Measurements from ENCODE around the gene FZD8. TPM values are rescaled to one million over a fixed set of nuclear protein-coding genes. Genes with fewer than 3 reads are reported as not detected.

FZD8 gene
- total RNA-seq, 4 donors from 2014 or later, result 3.0 to 9.3 (median 4.1) TPM

DNA sequence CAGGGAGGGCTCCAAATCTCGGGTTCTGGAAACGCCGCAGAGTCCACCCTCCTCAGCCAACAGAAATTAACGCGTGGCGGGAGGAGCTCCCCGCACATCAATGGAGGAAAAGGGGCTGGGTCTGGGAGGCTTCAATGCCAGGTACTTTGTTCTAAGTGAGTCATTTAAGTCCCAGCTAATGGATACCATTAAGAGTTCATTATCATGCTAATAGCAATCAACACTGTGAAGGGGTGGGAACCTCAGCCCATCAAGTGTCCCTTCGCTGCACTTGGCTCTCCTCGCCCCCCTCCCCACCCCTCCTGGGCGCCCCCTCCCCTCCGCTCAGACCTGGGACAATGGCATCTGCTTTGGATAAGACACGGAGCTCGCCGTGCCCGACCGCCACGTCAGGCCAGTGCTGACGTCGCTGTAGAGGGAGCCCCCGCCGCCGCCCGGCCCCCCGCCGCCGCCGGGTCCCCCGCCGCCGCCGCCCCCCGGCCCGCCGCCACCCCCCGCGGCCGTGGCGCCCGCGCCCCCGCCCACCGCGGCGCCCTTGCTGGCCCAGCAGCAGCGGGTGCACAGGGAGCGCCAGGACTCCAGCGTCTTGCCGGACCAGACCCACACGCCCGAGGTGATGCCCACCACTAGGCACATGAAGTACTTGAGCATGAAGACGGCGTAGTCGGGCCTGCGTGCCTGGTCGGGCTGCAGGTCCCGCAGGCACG lies 2.9 kb downstream of the FZD8 start:
- Histone ChIP-seq H3K4me3 (peak overlapping the region in 2 of 4 donors; percentile 57 to 62), H3K9me3 (no peaks in the 10 kb centered on the region), H3K27me3 (no peaks in the 10 kb centered on the region), H3K27ac (no peak overlapping the region), H3K4me1 (peaks cover 4 to 14% of the 10 kb centered on the region in 2 donors), H3K36me3 (no peaks in the 10 kb centered on the region)
- DNase-seq (no peak), ATAC-seq (no peak)
- intact Hi-C loops (cut with DNase I; ENCODE audit: low total_unique reads) (no loop called here), in situ Hi-C loops (cut with MboI; ENCODE audit: low sequenced_read_pairs in 4 of 4) (loop anchor here (5.0 to 10.0 kb wide), 3 partner anchors 1136 to 1146 kb away; no protein-coding TSS in a partner anchor)
- TF ChIP-seq, protein P1, sequence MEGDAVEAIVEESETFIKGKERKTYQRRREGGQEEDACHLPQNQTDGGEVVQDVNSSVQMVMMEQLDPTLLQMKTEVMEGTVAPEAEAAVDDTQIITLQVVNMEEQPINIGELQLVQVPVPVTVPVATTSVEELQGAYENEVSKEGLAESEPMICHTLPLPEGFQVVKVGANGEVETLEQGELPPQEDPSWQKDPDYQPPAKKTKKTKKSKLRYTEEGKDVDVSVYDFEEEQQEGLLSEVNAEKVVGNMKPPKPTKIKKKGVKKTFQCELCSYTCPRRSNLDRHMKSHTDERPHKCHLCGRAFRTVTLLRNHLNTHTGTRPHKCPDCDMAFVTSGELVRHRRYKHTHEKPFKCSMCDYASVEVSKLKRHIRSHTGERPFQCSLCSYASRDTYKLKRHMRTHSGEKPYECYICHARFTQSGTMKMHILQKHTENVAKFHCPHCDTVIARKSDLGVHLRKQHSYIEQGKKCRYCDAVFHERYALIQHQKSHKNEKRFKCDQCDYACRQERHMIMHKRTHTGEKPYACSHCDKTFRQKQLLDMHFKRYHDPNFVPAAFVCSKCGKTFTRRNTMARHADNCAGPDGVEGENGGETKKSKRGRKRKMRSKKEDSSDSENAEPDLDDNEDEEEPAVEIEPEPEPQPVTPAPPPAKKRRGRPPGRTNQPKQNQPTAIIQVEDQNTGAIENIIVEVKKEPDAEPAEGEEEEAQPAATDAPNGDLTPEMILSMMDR (IDR thresholded peaks at IDR 0.05 in 4 of 5, conservative IDR thresholded peaks at IDR 0.05 in 1 of 5), result no peak
- no peak for TF ChIP-seq POLR2A (IDR thresholded peaks at IDR 0.05)

DNA sequence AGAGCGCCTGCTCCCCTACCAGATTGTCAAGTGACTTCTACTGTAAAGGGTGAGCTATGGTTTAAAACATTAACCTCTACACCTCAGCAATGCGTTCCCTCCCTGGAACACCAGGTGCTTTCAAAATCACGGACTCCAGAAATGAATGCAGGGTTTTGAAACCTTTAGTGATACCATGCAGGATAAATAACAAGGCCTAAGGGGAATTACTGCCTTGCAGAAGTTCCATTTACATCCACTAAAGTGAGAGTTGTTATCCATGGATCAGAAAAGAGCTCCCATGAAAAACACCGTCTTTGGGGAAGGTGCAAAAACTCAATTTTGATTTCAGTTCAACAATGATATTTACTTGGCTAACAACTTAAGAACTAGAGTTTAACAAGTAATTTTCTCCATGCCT lies 4.0 kb downstream of the FZD8 start:
- no peak for TF ChIP-seq POLR2A (IDR thresholded peaks at IDR 0.05)
- TF ChIP-seq, protein P1 (IDR thresholded peaks at IDR 0.05 in 4 of 5, conservative IDR thresholded peaks at IDR 0.05 in 1 of 5), result no peak
- no peak overlapping the region for H3K27ac ChIP-seq
- DNase-seq, result no peak
- in situ Hi-C loops (cut with MboI; ENCODE audit: low sequenced_read_pairs in 4 of 4), result loop anchor here (5.0 to 10.0 kb wide), 3 partner anchors 1137 to 1147 kb away; no protein-coding TSS in a partner anchor
- no peaks in the 10 kb centered on the region for H3K36me3 ChIP-seq
- no peak overlapping the region for H3K4me3 ChIP-seq
- H3K4me1 ChIP-seq, result peaks cover 4 to 14% of the 10 kb centered on the region in 2 donors
- intact Hi-C loops (cut with DNase I; ENCODE audit: low total_unique reads), result no loop called here
- H3K9me3 ChIP-seq, result no peaks in the 10 kb centered on the region
- no peaks in the 10 kb centered on the region for H3K27me3 ChIP-seq
- no peak for ATAC-seq

DNA sequence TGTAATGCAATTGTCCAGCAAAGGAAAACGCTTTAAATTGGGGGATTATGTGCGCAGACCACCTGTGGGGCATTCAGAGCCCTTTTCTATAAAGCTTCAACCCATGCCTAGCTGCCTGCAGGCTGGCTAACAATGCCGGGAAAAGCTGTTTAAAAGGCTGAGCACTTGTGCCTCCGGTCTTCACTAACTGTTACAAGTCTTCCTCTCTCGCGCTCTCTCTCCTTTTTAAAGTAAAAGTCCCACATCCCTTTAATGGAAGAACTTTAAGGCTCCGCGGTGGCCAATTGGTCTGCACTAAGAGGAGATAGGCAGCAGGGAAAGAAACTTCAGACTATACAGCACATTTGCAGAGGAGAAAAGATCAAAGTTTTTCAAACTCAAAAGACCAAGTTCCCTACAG lies 4.6 kb downstream of the FZD8 start:
- Histone ChIP-seq H3K4me1 (peaks cover 0 to 9% of the 10 kb centered on the region in 2 donors), H3K4me3 (no peak overlapping the region), H3K9me3 (no peaks in the 10 kb centered on the region), H3K27ac (no peak overlapping the region), H3K27me3 (no peaks in the 10 kb centered on the region), H3K36me3 (no peaks in the 10 kb centered on the region)
- TF ChIP-seq, protein P1 (IDR thresholded peaks at IDR 0.05 in 4 of 5, conservative IDR thresholded peaks at IDR 0.05 in 1 of 5), result no peak
- TF ChIP-seq POLR2A (IDR thresholded peaks at IDR 0.05), result no peak
- no peak for ATAC-seq
- DNase-seq, result no peak
- intact Hi-C loops (cut with DNase I; ENCODE audit: low total_unique reads), result no loop called here
- in situ Hi-C loops (cut with MboI; ENCODE audit: low sequenced_read_pairs in 4 of 4), result loop anchor here (5.0 to 10.0 kb wide), 3 partner anchors 1137 to 1147 kb away; no protein-coding TSS in a partner anchor

GRCh38 chr10:35636956-35637355 lies 5.1 kb downstream of the FZD8 start:
- no peaks in the 10 kb centered on the region for H3K27me3 ChIP-seq
- TF ChIP-seq POLR2A (IDR thresholded peaks at IDR 0.05), result no peak
- TF ChIP-seq, protein P1 (IDR thresholded peaks at IDR 0.05 in 4 of 5, conservative IDR thresholded peaks at IDR 0.05 in 1 of 5), result no peak
- intact Hi-C loops (cut with DNase I; ENCODE audit: low total_unique reads) (no loop called here), in situ Hi-C loops (cut with MboI; ENCODE audit: low sequenced_read_pairs in 4 of 4) (loop anchor here (5.0 to 10.0 kb wide), 3 partner anchors 1138 to 1148 kb away; no protein-coding TSS in a partner anchor)
- peaks cover 0 to 9% of the 10 kb centered on the region in 2 donors for H3K4me1 ChIP-seq
- H3K4me3 ChIP-seq, result no peak overlapping the region
- no peak overlapping the region for H3K27ac ChIP-seq
- H3K9me3 ChIP-seq, result no peaks in the 10 kb centered on the region
- no peaks in the 10 kb centered on the region for H3K36me3 ChIP-seq
- ATAC-seq, result no peak
- DNase-seq, result no peak
